ENCODE measurements around the gene IL20.

The IL20 gene

DNA sequence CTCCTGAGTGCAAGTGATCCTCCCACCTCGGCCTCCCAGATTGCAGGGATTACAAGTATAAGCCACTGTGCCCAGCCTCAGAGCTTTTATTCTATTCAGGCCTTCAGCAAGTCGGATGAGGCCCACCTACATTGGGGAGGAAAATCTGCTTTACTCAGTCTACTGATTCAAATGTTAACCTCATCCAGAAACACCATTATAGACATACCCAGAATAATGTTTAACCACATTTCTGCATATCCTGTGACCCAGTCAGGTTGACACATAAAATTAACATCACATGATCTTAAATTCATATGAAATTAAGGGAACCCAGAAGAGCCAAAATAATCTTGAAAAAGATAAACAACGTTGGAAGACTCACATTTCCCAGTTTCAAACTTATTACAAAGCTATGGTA is 14.9 kb downstream of the IL20 start:
- no peak for DNase-seq (ENCODE audit: low spot score)

DNA sequence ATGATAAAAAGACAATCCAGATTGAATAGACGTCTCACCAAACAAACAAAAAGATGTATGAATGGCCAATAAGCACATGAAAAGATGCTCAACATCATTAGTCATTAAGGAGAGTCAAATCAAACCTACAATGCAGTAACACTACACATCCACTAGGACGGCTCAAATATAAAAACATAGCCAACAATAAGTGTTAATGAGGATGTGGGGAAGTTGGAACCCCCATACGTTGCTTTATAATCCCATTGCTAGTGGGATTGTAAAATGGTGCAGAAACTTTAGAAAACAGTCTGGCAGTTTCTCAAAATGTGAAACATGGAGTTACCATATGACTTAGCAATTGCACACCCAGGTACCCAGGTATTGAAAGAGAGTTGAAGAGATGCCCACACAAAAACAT is 17.1 kb downstream of the IL20 start:
- DNase-seq (ENCODE audit: low spot score) = no peak

DNA sequence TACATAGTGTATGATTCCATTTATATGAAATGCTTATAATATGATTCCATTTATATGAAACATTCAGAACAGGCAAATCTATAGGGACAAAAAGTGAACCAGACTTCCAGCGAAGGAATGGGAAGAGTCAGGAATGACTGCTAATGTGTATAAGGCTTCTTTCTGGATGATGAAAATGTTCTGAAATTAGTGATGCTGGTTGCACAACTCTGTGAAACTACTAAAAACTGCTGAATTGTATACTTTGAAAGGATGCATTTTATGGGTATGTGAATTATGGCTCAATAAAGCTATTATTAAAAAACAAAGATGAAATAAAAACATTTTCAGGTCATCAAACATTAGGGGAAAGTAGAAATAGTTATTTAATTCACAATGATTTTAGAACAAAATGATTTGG is 17.7 kb downstream of the IL20 start:
- DNase-seq (ENCODE audit: low spot score) = no peak

DNA sequence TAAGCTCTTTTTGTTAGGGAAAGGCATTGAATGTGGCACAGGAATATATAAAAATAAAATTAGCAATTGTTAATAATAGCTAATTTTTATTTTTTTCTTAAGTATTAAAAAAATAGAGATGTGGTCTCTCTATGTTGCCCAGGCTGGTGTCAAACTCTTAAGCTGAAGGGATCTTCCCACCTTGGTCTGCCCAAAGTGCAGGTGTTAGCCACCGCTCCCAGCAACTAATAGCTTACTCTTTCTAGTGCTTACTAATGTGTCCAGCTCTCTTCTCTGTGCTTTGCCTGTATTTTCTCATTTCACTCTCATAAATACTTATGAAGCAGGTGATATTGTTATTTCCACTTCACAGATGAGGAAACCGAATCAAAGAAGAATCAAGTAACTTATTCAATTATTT is 18.5 kb downstream of the IL20 start:
- DNase-seq (ENCODE audit: low spot score) = no peak

DNA sequence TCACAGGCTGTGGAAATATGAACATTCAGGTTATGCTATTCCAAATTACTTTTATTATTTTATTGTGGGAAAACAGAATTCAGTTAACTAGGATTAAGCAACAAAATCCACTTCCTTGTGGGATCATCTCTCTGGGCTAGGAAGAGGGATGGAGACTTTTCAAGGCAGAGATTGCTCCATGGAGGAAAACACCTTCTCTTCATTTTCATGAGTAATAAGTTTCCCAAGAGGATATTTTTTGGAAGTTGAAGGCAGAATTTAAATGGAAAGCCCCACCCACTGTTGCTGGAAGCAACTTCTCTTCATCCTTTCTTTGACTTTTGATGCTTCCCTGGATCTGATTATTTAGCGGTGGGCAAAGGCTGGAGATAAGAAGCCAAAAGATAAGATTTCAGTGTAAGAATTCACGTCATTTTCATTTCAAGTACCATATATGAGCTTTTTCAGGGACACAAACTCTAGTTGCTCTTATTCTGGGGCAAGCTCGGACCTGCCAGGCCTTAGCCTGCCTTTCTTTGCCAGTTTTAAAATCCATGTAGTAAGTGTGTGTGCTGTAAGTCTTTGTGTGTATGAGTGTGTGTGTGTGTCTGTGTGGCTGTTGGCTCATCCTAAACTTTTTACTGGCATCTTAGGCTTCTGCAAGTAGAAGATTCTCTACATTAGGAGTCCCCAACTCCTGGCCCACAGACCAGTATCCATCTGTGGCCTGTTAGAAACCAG is 20.1 kb downstream of the IL20 start:
- no peak for DNase-seq (ENCODE audit: low spot score)

DNA sequence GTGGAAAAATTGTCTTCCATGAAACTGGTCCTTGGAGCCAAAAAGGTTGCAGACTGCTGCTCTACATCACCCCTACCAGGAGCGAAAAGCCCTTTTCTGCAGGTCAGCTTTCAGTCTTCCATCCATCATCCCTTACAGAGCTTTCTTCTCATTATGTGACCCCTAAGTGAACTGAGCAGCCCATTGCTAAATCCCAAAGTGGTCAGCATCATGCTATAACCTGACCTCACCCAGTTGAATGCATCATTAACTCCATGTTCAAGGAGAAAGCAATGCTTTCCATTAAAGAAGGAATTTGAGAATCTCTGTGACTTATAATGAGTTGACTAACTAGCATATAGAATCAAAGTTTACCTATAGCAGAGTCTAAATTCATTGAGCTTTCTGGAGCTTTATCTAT is 21.4 kb downstream of the IL20 start:
- no peak for DNase-seq (ENCODE audit: low spot score)

DNA sequence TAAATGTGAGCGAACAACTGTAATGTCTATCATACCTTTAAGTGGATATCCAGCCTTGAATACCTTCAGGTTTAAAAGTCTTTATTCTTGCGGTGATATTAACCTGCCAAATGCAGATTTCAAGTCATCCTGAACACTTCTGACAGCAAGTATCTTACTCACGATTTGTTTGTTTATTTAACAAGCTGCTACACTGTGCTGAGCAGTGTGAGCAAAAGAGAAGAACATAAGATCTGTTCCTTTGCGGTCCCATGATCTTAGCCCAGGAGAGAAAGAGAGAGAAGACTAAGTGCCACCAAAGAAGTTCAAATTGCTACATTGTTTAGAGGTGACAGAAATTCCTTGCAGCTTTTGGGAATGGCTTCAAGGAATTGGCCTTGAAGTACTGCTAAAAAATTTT is 22.3 kb downstream of the IL20 start:
- no peak for DNase-seq (ENCODE audit: low spot score)

DNA sequence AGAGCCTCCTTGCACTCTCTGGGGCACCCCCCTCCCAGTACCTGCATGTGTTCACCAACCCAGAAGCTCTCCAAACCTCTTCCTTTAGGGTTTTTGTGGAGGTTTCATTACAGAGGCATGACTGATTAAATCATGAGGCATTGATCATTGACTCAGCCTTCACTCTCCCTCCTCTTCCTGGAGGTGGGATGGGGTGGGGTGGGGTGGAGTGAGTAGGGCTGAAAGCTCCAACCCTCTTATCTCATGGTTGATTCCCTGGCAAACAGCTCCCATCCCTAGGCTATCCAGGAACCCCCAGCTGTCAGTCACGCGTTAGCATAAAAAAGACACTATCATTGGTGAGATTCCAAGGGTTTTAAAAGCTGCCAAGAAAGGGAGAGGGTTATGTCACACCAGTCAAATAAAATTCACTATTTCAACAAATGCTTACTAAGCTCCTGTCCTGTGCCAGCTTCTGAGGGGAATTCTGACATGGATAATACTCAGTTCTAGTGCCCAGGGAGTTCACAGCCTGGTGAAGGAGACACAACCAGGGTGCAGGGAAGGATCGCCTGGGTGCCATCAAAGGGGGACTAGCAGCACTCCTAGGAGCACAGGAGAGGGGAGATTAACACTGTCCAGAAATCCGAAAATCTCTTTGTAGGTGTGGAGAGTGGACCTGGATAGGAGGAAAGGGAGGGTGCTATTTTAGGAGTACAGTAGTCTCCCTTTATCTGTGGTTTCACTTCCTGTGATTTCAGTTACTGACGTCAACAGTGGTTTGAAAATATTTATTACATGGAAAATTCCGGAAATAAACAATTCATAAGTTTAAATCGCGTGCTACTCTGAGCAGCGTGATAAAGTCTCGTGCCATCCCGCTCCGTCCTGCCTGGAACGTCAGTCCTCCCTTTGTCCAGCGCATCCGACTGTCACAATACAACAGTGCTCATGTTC is 25.0 kb downstream of the IL20 start:
- no peak for DNase-seq (ENCODE audit: low spot score)

DNA sequence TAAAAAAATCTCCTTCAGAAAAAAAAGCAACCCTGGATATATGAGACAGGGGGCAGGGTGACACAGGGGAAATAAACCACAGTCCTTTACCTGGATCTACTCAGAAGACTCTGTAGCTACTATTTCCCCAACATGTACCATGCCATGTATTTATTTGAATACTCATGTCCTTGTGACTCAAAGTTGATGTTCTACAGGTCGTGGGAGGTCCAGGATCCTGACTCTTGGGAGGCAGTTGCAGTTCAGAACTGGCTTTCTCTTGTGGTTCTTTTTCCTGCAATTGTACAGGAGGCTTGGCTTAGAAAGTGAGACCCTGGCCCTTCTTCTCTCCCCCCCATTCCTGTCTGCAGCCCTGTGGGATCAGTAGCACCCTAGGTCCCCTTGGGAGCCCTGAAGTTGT is 26.0 kb downstream of the IL20 start:
- no peak for DNase-seq (ENCODE audit: low spot score)

DNA sequence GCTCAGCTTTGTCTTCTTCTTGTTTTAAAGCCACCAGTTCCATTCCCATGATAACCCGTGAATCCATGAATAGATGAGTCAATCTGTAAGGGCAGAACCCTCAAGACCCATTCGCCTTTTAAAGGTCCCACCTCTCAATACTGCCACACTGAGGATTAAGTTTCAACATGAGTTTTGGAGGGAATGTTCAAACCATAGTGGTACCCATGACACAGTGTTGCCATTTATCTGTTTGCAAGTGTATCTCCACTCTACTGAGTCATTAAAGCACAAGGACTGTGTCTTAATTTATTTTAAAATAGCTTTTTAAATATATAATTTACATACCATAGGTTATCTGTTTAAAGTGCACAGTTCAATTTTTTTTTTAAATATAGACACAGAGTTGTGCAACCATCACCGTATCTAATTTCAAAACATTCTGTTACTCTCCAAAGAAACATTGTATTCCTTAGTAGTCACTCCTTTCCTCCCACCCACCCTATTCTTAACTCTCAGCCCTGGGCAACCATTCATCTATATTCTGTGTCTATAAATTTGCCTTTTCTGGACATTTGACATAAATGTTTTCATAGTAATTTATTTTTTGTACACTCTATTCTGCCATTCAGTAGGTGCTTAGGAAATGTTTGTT is 27.0 kb downstream of the IL20 start:
- DNase-seq (ENCODE audit: low spot score) = no peak

DNA sequence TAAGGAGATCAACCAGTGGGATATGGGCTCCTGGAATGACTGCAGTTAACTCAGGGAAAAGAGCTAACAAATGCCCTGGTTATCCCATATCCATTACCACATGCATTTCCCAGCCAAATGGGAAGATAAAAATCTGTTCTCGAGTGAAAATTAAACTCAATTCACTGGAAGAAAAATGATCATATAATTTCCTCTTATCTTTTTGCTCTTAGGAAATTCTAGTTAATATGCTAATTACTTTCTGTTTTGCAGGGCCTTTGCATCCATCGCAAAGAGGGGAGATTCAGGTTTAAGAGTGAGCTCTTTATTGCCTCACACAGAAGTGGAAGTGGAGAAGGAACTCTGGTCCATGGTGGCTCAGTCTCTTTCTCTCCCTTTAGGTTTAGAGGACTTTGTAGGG is 28.0 kb downstream of the IL20 start:
- DNase-seq (ENCODE audit: low spot score) = no peak

DNA sequence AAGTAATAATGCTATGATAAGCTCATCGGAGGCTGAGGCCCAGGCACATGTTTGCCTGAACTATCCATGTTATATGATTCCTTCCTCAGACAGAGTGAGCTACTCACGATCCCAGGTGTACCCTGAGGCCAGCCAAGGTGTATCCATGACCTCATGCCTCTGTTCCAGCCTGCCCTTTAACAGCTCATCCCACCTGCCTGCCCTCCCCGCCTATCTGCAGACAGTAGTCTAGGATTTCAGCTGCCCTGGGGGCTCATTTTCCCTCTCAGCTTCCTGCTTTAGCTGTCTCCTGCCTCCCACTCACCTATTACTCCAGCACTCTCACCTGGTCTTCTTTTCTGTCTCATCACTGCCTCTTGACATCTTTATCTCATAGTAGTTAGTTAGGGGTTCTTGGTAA is 29.9 kb downstream of the IL20 start:
- DNase-seq (ENCODE audit: low spot score) = no peak

DNA sequence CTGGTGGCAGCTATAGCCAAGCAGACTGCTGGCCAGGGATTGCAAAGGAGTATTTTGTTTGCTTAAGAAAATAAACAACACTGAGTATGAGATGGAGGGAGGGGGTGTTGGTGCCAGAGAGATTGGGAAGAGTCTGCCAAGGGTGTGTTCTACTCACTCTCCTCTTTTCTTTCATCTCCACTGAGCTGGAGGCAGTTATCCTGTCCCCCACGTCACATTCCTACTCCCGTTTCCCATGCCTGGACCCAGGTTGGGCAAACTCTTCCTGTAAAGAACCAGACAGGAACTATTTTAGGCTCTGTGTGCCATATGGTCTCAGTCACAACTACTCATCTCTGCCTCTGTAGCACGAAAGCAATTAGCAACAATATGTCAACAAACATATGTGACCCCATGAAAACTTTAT is 30.4 kb downstream of the IL20 start:
- DNase-seq (ENCODE audit: low spot score) = no peak

DNA sequence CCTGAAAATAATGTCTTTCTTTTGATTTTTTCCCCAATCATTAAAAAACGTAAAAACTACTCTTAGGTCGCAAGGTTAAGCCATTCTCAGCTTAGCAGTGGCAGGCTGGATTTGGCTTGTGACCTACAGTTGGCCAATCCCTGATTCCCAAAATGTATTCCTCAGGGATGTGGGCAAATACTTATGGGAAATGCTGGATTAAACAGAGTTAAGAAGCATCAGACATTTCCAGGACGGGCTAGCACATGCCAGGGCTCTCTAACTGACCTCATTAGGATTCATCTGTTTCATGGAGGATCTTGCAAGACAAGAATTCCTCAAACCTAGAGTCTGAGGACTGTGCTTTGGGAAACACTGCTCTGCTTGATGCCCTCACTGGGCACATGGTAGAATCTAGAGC is 30.8 kb downstream of the IL20 start:
- no peak for DNase-seq (ENCODE audit: low spot score)

DNA sequence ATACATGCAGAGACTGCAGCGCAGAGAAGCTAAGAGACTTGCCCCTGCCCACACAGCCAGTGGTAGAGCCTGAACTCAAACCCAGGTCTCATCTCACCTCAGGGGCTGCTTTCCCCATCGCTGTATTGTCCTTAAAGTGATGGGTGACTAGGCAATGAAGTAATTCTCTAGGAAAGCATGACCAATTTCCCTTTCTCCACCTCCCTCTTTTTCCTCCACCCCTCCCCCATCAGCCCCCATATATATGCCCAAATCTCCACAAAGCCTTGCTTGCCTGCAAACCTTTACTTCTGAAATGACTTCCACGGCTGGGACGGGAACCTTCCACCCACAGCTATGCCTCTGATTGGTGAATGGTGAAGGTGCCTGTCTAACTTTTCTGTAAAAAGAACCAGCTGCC is 31.8 kb downstream of the IL20 start, which contains the start of gene IL24:
IL24 (plus strand) TSS at position 269 of the 400 bp plus-strand sequence. CDS start 390 bp downstream, outside the sequence.
- no peak for DNase-seq (ENCODE audit: low spot score)

DNA sequence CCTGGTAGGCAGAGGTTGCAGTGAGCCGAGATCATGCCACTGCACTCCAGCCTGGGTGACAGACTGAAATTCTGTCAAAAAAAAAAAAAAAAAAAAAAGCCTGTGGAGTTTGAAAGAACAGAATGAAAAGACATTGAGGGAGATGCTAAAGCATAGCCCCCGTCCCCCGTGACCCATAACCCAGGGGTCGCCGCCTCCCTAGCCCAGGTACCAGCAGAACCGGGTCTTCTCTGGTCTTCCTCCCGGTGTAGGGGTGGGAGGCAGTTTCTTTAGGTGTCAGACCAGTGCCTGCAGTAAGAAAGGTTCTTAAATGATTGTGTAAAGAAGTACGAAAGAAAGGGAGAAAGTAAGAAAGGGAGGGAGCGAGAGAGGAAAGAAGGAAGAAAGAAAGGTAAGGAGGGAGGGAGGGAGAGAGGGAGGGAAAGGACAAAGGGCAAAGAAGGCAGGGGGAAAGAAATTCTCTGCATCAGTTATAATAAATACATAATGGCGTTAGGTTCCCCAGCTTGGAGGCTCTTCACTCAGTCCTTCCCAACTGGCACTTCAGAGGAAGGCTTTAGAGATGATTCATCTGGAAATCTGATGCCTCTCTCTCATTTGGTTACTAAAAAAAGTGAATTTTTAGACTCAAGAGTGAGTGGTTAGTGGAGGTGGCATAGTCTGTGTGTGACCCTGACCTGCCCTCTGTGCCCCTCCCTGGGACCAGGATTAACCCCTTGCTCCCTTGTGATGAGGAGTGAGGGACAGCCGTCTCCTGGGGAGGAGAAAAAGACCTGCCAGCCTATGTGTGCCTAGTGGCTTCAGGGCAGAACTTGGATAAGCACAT is 32.9 kb downstream of the IL20 start:
- DNase-seq (ENCODE audit: low spot score) = no peak

DNA sequence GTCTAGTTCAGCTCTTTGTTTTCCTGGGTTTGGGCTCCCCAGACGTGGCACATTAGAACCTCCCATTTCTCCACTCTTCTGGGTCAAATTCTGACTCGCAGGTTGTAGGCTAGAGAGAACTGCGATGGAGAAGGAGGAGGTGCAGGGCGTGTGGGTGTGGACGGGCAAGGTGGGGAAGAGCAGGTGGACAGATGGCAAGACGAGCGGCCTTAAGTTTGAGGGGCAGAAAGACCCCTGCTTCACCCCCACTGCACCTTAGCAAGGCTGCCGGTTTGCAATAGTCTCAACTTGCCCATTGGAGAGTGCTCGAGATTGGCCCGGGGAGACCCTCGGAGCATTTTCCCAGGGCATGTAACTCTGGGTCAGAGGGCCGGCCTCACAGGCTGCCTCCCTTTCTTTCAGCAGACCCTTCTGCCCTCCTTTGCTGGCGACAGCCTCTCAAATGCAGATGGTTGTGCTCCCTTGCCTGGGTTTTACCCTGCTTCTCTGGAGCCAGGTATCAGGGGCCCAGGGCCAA is 33.5 kb downstream of the IL20 start:
- DNase-seq (ENCODE audit: low spot score) = no peak

DNA sequence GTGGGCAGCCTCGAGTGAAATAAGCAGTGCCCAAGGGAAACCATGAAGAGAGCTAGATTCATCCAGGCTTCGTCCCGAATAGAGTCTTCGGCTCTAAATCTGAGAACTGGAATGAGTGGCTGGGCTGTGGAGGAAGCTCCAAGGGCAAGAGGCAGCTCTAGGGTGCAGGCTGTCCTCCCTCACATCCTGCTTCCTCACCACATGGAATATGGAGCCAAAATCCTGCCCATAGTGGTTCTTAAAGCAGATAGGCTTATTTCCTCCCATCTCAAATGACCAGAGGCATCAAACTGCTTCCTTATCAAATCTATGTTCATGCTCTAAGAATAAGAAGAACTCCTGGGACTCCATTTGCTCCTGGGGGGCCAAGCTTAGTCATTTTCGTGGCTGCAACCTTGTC is 34.3 kb downstream of the IL20 start:
- DNase-seq (ENCODE audit: low spot score) = no peak

DNA sequence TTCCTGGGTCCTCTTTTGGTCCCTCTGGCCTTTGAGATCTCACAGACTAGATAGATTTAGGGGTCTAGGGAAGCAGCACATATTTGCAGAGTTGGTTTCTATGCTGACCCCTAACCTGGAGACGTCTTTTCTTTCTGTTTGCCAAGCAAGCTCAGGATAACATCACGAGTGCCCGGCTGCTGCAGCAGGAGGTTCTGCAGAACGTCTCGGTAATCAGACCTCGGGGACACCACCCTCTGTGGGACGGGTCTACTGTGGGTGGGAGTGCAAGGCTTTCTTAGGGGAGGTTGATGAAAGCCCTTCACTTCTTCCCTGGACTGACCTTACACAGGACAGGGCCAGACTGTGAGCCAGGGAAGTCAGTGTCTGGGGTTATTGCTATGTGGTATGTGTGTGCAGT is 34.7 kb downstream of the IL20 start:
- no peak for DNase-seq (ENCODE audit: low spot score)

DNA sequence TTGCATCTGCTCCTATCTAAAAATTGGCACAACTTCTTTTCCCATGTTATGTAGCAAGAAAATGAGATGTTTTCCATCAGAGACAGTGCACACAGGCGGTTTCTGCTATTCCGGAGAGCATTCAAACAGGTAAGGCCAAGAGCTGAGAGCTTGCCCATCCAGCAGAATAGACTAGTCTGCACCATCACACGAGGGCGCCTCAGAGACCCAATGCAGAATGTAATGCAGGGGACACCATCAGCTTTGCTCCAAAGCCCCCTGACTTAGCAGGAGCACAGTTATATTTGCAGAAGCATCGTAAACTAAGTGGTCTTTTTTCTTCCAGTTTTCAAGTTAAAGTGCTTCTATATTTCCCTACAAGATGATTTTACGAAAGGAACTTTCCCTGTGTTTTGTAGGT is 36.5 kb downstream of the IL20 start:
- DNase-seq (ENCODE audit: low spot score) = no peak

DNA sequence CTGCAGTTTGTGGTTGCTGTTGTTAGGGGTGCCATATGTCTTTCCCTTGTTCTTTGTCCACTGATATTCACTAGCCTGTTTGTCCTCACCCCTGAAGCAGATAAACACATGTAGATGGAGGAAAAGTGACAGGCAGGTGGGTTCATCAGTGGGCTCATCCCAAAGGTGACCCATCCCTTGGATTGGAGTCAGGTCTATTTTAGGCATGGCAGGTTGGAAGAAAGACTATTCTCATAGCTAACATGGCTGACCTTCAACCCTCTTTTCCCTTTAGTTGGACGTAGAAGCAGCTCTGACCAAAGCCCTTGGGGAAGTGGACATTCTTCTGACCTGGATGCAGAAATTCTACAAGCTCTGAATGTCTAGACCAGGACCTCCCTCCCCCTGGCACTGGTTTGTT is 37.3 kb downstream of the IL20 start:
- DNase-seq (ENCODE audit: low spot score) = no peak

DNA sequence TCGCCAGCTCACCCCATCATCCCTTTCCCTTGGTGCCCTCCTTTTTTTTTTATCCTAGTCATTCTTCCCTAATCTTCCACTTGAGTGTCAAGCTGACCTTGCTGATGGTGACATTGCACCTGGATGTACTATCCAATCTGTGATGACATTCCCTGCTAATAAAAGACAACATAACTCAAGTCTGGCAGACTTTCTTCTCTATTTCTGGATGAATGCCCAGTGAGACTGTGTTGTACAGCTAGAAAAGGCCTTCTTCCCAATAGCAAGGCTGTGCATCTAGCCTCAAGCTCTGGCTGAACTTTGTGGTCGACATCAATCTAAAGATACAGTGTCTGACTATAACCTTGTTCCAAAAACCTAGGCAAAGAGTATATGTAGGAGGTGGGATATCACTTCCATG is 38.3 kb downstream of the IL20 start:
- DNase-seq (ENCODE audit: low spot score) = no peak
